Smooth muscle cell (in vitro differentiated cells): Measurements from ENCODE around the gene RWDD4. TPM values are rescaled to one million over a fixed set of nuclear protein-coding genes. Genes with fewer than 3 reads are reported as not detected.

Source experiments
- DNase-seq: peaks from one replicate; lab custom pipeline; 2025; ENCODE audit not compliant: unreplicated experiment; lab: John Stamatoyannopoulos, UW
- H2AFZ ChIP-seq: fragments of 200-600 bp; sonication (generic); 2 replicates; pipeline ENCODE4 v1.6.0; 2016; ENCODE audit warnings: antibody characterized with exemption, low read depth, mild to moderate bottlenecking
- H3F3A ChIP-seq: fragments of 200-600 bp; sonication (generic); 2 replicates; pipeline ENCODE4 v1.6.0; 2017; ENCODE audit warnings: antibody characterized with exemption, low read depth
- H3K27ac ChIP-seq: fragments of 200-600 bp; sonication (generic); 2 replicates; pipeline ENCODE4 v1.5.1; 2016; ENCODE audit warnings: low read depth, mild to moderate bottlenecking
- H3K27me3 ChIP-seq: fragments of 200-600 bp; sonication (generic); 2 replicates; pipeline ENCODE4 v1.6.1; 2016; ENCODE audit warnings: low read depth, mild to moderate bottlenecking
- H3K36me3 ChIP-seq: fragments of 200-600 bp; sonication (generic); 2 replicates; pipeline ENCODE4 v1.5.1; 2016; ENCODE audit warnings: low read depth
- H3K4me1 ChIP-seq: fragments of 200-600 bp; sonication (generic); 2 replicates; pipeline ENCODE4 v1.5.1; 2016; ENCODE audit warnings: low read depth
- H3K4me2 ChIP-seq: fragments of 200-600 bp; sonication (generic); 2 replicates; pipeline ENCODE4 v1.6.0; 2016; ENCODE audit warnings: mild to moderate bottlenecking
- H3K4me3 ChIP-seq: fragments of 200-600 bp; sonication (generic); 2 replicates; pipeline ENCODE4 v1.5.1; 2016; ENCODE audit warnings: mild to moderate bottlenecking
- H3K79me2 ChIP-seq: fragments of 200-600 bp; sonication (generic); 2 replicates; pipeline ENCODE4 v1.6.0; 2016; ENCODE audit warnings: low read depth, mild to moderate bottlenecking
- H3K9ac ChIP-seq: fragments of 200-600 bp; sonication (generic); 2 replicates; pipeline ENCODE4 v1.6.0; 2016; ENCODE audit warnings: low read depth
- H3K9me3 ChIP-seq: fragments of 200-600 bp; sonication (generic); replicated peaks from 2 replicates; pipeline ENCODE4 v1.5.1; 2016; ENCODE audit warnings: low read depth
- H4K20me1 ChIP-seq: fragments of 200-600 bp; sonication (generic); 2 replicates; pipeline ENCODE4 v1.6.0; 2016; ENCODE audit warnings: low read depth
- CTCF ChIP-seq: fragments of 200-600 bp; sonication (generic); IDR thresholded peaks from 2 replicates; pipeline ENCODE4 v1.5.1; 2017; ENCODE audit warnings: borderline replicate concordance, mild to moderate bottlenecking, antibody characterized with exemption; ENCODE audit not compliant: insufficient read depth, poor library complexity, severe bottlenecking
- WGBS: methylation state at CpG from one replicate; pipeline ENCODE4 v1.1.7; 2016; ENCODE audit warnings: low lambda C conversion rate; 5-methylcytosine and 5-hydroxymethylcytosine counted together
- polyA plus RNA-seq: library from polyadenylated mRNA; unstranded; fragments of >200 nt; fragmentation: Nextera tagmentation; extraction: Ambion mirVana; gene quantifications from 2 replicates; pipeline ENCODE4 v1.2.1, GENCODE V29; 2016
- total RNA-seq: library from RNA; depleted of rRNA; stranded (reverse); fragments of >200 nt; gene quantifications from 2 replicates; pipeline ENCODE4 v1.2.3, GENCODE V29; 2014

Gene RWDD4
- total and polyA plus RNA-seq, 2 experiments from 2014 or later, result 20.0 to 25.1 TPM

- Histone ChIP-seq H3K79me2 (no peaks in the 10 kb centered on the region), H2AFZ (no peak overlapping the region), H3K36me3 (no peaks in the 10 kb centered on the region), H3K4me3 (no peak overlapping the region), H3K27me3 (no peaks in the 10 kb centered on the region), H3K9ac (no peak overlapping the region), H4K20me1 (no peaks in the 10 kb centered on the region), H3F3A (no peaks in the 10 kb centered on the region), H3K4me1 (peaks cover 10% of the 10 kb centered on the region), H3K4me2 (no peak overlapping the region), H3K27ac (no peak overlapping the region), H3K9me3 (no peaks in the 10 kb centered on the region)
- WGBS, result 91% methylated on average over 2 of the region's 2 CpGs
- no peak for DNase-seq
- TF ChIP-seq CTCF, result no peak
These were observed 41.9 kb downstream of the RWDD4 start for GRCh38 chr4:183617075-183617474.

GRCh38 chr4:183612329-183613250, 46.4 kb downstream of the RWDD4 start:
- no peak overlapping the region for H3K4me3 ChIP-seq
- H3K4me1 ChIP-seq, result no peaks in the 10 kb centered on the region
- TF ChIP-seq CTCF, result no peak
- no peaks in the 10 kb centered on the region for H3K36me3 ChIP-seq
- H3K9ac ChIP-seq, result no peak overlapping the region
- DNase-seq, result no peak
- H3K9me3 ChIP-seq, result no peaks in the 10 kb centered on the region
- WGBS, result 91% methylated on average over 20 of the region's 20 CpGs
- no peaks in the 10 kb centered on the region for H4K20me1 ChIP-seq
- no peak overlapping the region for H3K27ac ChIP-seq
- H3K79me2 ChIP-seq, result no peaks in the 10 kb centered on the region
- no peaks in the 10 kb centered on the region for H3K27me3 ChIP-seq
- H2AFZ ChIP-seq, result no peak overlapping the region
- H3K4me2 ChIP-seq, result no peak overlapping the region
- no peaks in the 10 kb centered on the region for H3F3A ChIP-seq

- no peak for DNase-seq
- peak overlapping the region; percentile 63 for H3K27ac ChIP-seq
- no peaks in the 10 kb centered on the region for H3F3A ChIP-seq
- no peaks in the 10 kb centered on the region for H4K20me1 ChIP-seq
- H3K36me3 ChIP-seq, result no peaks in the 10 kb centered on the region
- no peaks in the 10 kb centered on the region for H3K79me2 ChIP-seq
- no peak overlapping the region for H2AFZ ChIP-seq
- H3K27me3 ChIP-seq, result no peaks in the 10 kb centered on the region
- WGBS, result 78% methylated on average over 15 of the region's 15 CpGs
- peak overlapping the region; percentile 32 for H3K4me2 ChIP-seq
- no peak overlapping the region for H3K4me3 ChIP-seq
- H3K9me3 ChIP-seq, result no peaks in the 10 kb centered on the region
- H3K4me1 ChIP-seq, result no peaks in the 10 kb centered on the region
- no peak for TF ChIP-seq CTCF
- peak overlapping the region; percentile 57 for H3K9ac ChIP-seq
These were observed 47.7 kb downstream of the RWDD4 start for GRCh38 chr4:183611210-183611830.
